ENCODE results near the gene FOXRED1. TPM values are rescaled to one million over a fixed set of nuclear protein-coding genes. Genes with fewer than 3 reads are reported as not detected.

The FOXRED1 gene
- total RNA-seq, 1 donor from 2014 or later, result 60.9 TPM

DNA sequence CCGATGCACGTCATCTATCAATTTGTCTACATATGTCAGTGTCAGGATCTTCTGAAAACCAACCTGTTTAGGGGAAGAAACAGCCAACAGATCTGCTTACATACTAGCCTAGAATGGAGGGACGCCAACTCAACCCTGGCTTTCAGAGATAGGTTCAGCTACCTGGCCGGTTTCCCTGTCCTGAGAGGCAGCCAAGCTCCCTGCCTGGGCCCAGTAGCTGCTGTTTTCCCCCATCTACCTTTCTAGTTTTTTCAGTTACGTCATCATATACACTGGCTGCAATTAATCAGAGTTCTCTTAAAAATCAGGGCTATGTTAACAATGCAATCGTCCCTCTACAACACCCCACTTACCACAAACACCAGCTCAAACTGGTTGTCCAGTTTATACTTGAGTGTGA is 1.3 kb upstream of the FOXRED1 start:
- peaks cover 6% of the 10 kb centered on the region for H3K9me3 Mint-ChIP-seq (ENCODE audit: unreplicated experiment)
- peak overlapping the region; percentile 94 for H3K4me3 Mint-ChIP-seq (ENCODE audit: unreplicated experiment)
- TF ChIP-seq, protein P1, sequence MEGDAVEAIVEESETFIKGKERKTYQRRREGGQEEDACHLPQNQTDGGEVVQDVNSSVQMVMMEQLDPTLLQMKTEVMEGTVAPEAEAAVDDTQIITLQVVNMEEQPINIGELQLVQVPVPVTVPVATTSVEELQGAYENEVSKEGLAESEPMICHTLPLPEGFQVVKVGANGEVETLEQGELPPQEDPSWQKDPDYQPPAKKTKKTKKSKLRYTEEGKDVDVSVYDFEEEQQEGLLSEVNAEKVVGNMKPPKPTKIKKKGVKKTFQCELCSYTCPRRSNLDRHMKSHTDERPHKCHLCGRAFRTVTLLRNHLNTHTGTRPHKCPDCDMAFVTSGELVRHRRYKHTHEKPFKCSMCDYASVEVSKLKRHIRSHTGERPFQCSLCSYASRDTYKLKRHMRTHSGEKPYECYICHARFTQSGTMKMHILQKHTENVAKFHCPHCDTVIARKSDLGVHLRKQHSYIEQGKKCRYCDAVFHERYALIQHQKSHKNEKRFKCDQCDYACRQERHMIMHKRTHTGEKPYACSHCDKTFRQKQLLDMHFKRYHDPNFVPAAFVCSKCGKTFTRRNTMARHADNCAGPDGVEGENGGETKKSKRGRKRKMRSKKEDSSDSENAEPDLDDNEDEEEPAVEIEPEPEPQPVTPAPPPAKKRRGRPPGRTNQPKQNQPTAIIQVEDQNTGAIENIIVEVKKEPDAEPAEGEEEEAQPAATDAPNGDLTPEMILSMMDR (IDR thresholded peaks at IDR 0.05; ENCODE audit: partially characterized antibody, unreplicated experiment), result no peak
- no peak for DNase-seq
- H3K36me3 Mint-ChIP-seq (ENCODE audit: unreplicated experiment), result no peaks in the 10 kb centered on the region
- H3K4me1 Mint-ChIP-seq (ENCODE audit: low read depth, unreplicated experiment), result peaks cover 2% of the 10 kb centered on the region
- peak overlapping the region; percentile 86 for H3K27ac Mint-ChIP-seq (ENCODE audit: unreplicated experiment)
- H3K27me3 Mint-ChIP-seq (ENCODE audit: unreplicated experiment), result peaks cover 8% of the 10 kb centered on the region

DNA sequence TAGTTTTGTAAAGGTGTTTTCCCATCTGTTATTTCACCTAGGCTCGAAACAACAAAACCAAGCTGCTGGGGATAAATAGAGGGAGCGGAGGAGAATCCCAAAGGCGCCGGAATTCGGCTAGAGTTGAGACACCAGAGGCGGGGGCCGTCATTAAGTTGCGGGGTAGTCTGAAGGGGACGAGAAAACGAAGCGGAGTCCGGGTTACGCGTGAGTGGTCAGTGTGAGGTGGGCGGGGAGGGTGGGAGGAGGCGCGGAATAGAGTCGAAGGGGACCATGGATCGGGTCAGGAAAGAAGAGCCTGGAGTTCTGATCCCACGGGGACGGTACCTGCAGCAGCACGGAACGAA is 620 bp upstream of the FOXRED1 start:
- peaks cover 6% of the 10 kb centered on the region for H3K27me3 Mint-ChIP-seq (ENCODE audit: unreplicated experiment)
- H3K4me1 Mint-ChIP-seq (ENCODE audit: low read depth, unreplicated experiment), result peaks cover 2% of the 10 kb centered on the region
- no peak for DNase-seq

DNA sequence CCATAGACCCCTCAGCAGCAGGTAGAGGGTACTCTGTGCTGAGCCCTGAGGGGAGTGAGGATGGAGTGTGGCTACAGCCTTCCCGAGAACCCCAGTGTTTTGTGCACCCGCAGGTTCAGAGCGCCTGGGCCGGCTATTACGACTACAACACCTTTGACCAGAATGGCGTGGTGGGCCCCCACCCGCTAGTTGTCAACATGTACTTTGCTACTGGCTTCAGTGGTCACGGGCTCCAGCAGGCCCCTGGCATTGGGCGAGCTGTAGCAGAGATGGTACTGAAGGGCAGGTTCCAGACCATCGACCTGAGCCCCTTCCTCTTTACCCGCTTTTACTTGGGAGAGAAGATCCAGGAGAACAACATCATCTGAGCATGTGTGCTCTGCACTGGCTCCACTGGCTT is 8.4 kb downstream of the FOXRED1 start:
- Mint-ChIP-seq H3K36me3 (ENCODE audit: unreplicated experiment) (no peaks in the 10 kb centered on the region), H3K27ac (ENCODE audit: unreplicated experiment) (peak overlapping the region; percentile 28)

More for the DNA sequence above, 620 bp upstream of the FOXRED1 start:
- Mint-ChIP-seq H3K36me3 (ENCODE audit: unreplicated experiment) (no peaks in the 10 kb centered on the region), H3K9me3 (ENCODE audit: unreplicated experiment) (peaks cover 6% of the 10 kb centered on the region), H3K27ac (ENCODE audit: unreplicated experiment) (peak overlapping the region; percentile 86), H3K4me3 (ENCODE audit: unreplicated experiment) (peak overlapping the region; percentile 94)
- TF ChIP-seq, protein P1 (IDR thresholded peaks at IDR 0.05; ENCODE audit: partially characterized antibody, unreplicated experiment), result no peak

DNA sequence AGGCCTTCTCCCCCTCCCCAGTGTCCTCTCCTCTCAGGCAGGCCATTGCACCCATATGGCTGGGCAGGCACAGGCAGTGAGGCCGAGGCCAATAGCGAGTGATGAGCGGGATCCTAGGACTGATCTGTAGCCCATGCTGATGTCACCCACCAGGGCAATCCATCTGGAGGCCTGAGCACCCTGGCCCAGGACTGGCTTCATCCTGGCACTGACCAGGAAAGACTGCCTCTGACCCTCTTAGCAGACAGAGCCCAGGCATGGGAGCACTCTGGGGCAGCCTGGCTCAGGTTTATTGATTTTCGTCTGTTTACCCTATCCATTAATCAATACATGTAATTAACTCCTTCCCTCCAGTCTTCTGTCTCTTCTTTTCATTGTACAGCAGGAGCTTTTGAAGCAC is 8.8 kb downstream of the FOXRED1 start:
- no peaks in the 10 kb centered on the region for H3K36me3 Mint-ChIP-seq (ENCODE audit: unreplicated experiment)
- peaks cover 22% of the 10 kb centered on the region for H3K9me3 Mint-ChIP-seq (ENCODE audit: unreplicated experiment)
- H3K27me3 Mint-ChIP-seq (ENCODE audit: unreplicated experiment), result peaks cover 11% of the 10 kb centered on the region

More for the DNA sequence above, 8.4 kb downstream of the FOXRED1 start:
- H3K4me1 Mint-ChIP-seq (ENCODE audit: low read depth, unreplicated experiment), result peaks cover 23% of the 10 kb centered on the region
- no peak for DNase-seq
- H3K9me3 Mint-ChIP-seq (ENCODE audit: unreplicated experiment), result peaks cover 19% of the 10 kb centered on the region
- H3K27me3 Mint-ChIP-seq (ENCODE audit: unreplicated experiment), result peaks cover 11% of the 10 kb centered on the region
- TF ChIP-seq, protein P1 (IDR thresholded peaks at IDR 0.05; ENCODE audit: partially characterized antibody, unreplicated experiment), result no peak
- H3K4me3 Mint-ChIP-seq (ENCODE audit: unreplicated experiment), result peak overlapping the region; percentile 59

DNA sequence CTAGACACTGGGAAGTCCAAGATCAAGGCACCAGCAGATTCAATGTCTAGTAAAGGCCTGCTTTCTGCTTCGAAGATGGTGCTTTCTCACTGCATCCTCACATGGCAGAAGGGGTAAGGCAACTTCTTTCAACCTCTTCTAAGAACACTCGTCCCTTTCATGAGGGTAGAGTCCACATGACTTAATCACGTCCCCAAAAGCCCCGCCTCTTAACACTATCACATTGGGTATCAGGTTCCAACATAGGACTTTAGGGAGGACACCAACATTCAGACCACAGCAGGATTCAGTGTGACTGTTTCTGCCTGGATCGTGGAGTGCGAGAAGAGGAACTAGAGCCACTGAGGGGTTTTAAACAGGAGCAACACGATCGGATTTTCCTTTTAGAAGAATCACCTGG is 10.2 kb downstream of the FOXRED1 start:
- H3K27ac Mint-ChIP-seq (ENCODE audit: unreplicated experiment), result no peak overlapping the region
- peaks cover 23% of the 10 kb centered on the region for H3K9me3 Mint-ChIP-seq (ENCODE audit: unreplicated experiment)
- no peak for DNase-seq
- H3K36me3 Mint-ChIP-seq (ENCODE audit: unreplicated experiment), result no peaks in the 10 kb centered on the region
- peaks cover 16% of the 10 kb centered on the region for H3K27me3 Mint-ChIP-seq (ENCODE audit: unreplicated experiment)
- no peak overlapping the region for H3K4me3 Mint-ChIP-seq (ENCODE audit: unreplicated experiment)
- TF ChIP-seq, protein P1 (IDR thresholded peaks at IDR 0.05; ENCODE audit: partially characterized antibody, unreplicated experiment), result no peak
- peaks cover 29% of the 10 kb centered on the region for H3K4me1 Mint-ChIP-seq (ENCODE audit: low read depth, unreplicated experiment)

More for the DNA sequence above, 8.8 kb downstream of the FOXRED1 start:
- TF ChIP-seq, protein P1 (IDR thresholded peaks at IDR 0.05; ENCODE audit: partially characterized antibody, unreplicated experiment), result no peak
- Mint-ChIP-seq H3K27ac (ENCODE audit: unreplicated experiment) (peak overlapping the region; percentile 28), H3K4me1 (ENCODE audit: low read depth, unreplicated experiment) (peaks cover 26% of the 10 kb centered on the region), H3K4me3 (ENCODE audit: unreplicated experiment) (peak overlapping the region; percentile 59)
- DNase-seq, result peak; percentile 48

All from glutamatergic neuron (in vitro differentiated cells).